Motor neuron (in vitro differentiated cells): ENCODE data around the gene IGF2BP1. TPM values are rescaled to one million over a fixed set of nuclear protein-coding genes. Genes with fewer than 3 reads are reported as not detected.

Source experiments
- ATAC-seq, 8 experiments: fragments of 200-7000 bp; cut with Tn5 transposase; replicated peaks in 6 of 8; 2 replicates each; pipeline ENCODE4 v1.8.0; 2021; ENCODE audit warnings: mild to moderate bottlenecking in 8 of 8, moderate library complexity in 8 of 8
- H3K27ac ChIP-seq, 2 donors: fragments of 250-450 bp; sonication (Bioruptor Pico); 2 replicates each; pipeline ENCODE4 v1.9.0; 2021; ENCODE audit warnings: antibody characterized with exemption in 2 of 2, mild to moderate bottlenecking in 2 of 2, moderate library complexity in 1 of 2
- H3K4me1 ChIP-seq, 2 donors: fragments of 250-450 bp; sonication (Bioruptor Pico); replicated peaks in 1 of 2; 2 replicates each; pipeline ENCODE4 v1.6.1; 2021; ENCODE audit warnings: antibody characterized with exemption in 2 of 2, mild to moderate bottlenecking in 2 of 2, moderate library complexity in 1 of 2
- H3K4me3 ChIP-seq, 5 donors: fragments of 250-450 bp; sonication (Bioruptor Pico); 2 replicates each; pipeline ENCODE4 v1.9.0; 2021; ENCODE audit warnings: antibody characterized with exemption in 5 of 5, mild to moderate bottlenecking in 5 of 5, moderate library complexity in 4 of 5
- WGBS, 10 experiments: fragments of 450-650 bp; shearing (Covaris generic); methylation state at CpG; one replicate each; pipeline ENCODE4 v1.0.0; 2022; 5-methylcytosine and 5-hydroxymethylcytosine counted together
- in situ Hi-C, 9 experiments: fragments of 400-800 bp; cut with MboI; loops; one replicate each; pipeline ENCODE4 v1.15.0; 2021; ENCODE audit warnings: low sequenced_read_pairs in 9 of 9, low pct_unique_long_range_greater_than_20kb in 2 of 9; ENCODE audit not compliant: unreplicated experiment in 9 of 9
- total RNA-seq, 8 experiments: library from RNA; unstranded; fragments of 300-600 nt; gene quantifications; 2 replicates each; pipeline versions ENCODE4 v1.2.3 to v1.2.4, GENCODE V29; 2022

Gene IGF2BP1
- total RNA-seq, 8 experiments from 2014 or later: 4.0 to 107 (median 18.1) TPM

GRCh38 chr17:49051269-49051668 is 54.1 kb downstream of the IGF2BP1 start:
- H3K4me1 ChIP-seq: peaks cover 0 to 3% of the 10 kb centered on the region in 2 donors
- no peak for ATAC-seq
- no peak overlapping the region for H3K27ac ChIP-seq
- no peak overlapping the region for H3K4me3 ChIP-seq
- WGBS, 10 experiments: 71 to 100% (median 100%) methylated on average over 1 of the region's 1 CpG; no CpG with 5 or more reads in 7 of the 10 experiments
- in situ Hi-C loops: no loop called here

- no peak for ATAC-seq
- Histone ChIP-seq H3K27ac (no peak overlapping the region), H3K4me3 (no peak overlapping the region), H3K4me1 (peaks cover 0 to 3% of the 10 kb centered on the region in 2 donors)
- 83 to 100% (median 89%) methylated on average over 1 to 3 of the region's 6 CpGs; no CpG with 5 or more reads in 7 of the 10 experiments for WGBS, 10 experiments
- in situ Hi-C loops: no loop called here
These were observed 56.1 kb downstream of the IGF2BP1 start for GRCh38 chr17:49053171-49053829.

- no peak for ATAC-seq
- Histone ChIP-seq H3K4me3 (no peak overlapping the region), H3K27ac (no peak overlapping the region), H3K4me1 (peaks cover 0 to 3% of the 10 kb centered on the region in 2 donors)
- in situ Hi-C loops: no loop called here
- WGBS, 10 experiments: 70 to 100% (median 100%) methylated on average over 1 to 6 of the region's 6 CpGs; no CpG with 5 or more reads in 4 of the 10 experiments
These were observed 57.3 kb downstream of the IGF2BP1 start for GRCh38 chr17:49054342-49055092.

GRCh38 chr17:49055181-49055927 is 58.2 kb downstream of the IGF2BP1 start:
- in situ Hi-C loops: no loop called here
- ATAC-seq: no peak

GRCh38 chr17:49061524-49061943 is 64.3 kb downstream of the IGF2BP1 start:
- 25 to 84% (median 53%) methylated on average over 1 to 7 of the region's 7 CpGs; no CpG with 5 or more reads in 2 of the 10 experiments for WGBS, 10 experiments
- Histone ChIP-seq H3K4me3 (no peak overlapping the region), H3K27ac (no peak overlapping the region), H3K4me1 (no peaks in the 10 kb centered on the region)
- peak in 4 of 8 experiments; percentile 22 to 95 (median 69) for ATAC-seq
- in situ Hi-C loops: no loop called here

More at GRCh38 chr17:49055181-49055927, 58.2 kb downstream of the IGF2BP1 start:
- peaks cover 0 to 3% of the 10 kb centered on the region in 2 donors for H3K4me1 ChIP-seq
- H3K4me3 ChIP-seq: no peak overlapping the region
- 7 to 100% (median 68%) methylated on average over 1 to 7 of the region's 7 CpGs for WGBS, 10 experiments
- H3K27ac ChIP-seq: no peak overlapping the region

- no peaks in the 10 kb centered on the region for H3K4me1 ChIP-seq
- in situ Hi-C loops: no loop called here
- WGBS, 10 experiments: 0 to 40% (median 16%) methylated on average over 1 to 2 of the region's 2 CpGs; no CpG with 5 or more reads in 1 of the 10 experiments
- peak in 1 of 8 experiments; percentile 25 for ATAC-seq
- no peak overlapping the region for H3K27ac ChIP-seq
- no peak overlapping the region for H3K4me3 ChIP-seq
These were observed 66.5 kb downstream of the IGF2BP1 start for GRCh38 chr17:49063652-49064051.

GRCh38 chr17:49067163-49067562 is 70.0 kb downstream of the IGF2BP1 start:
- Histone ChIP-seq H3K27ac (no peak overlapping the region), H3K4me3 (no peak overlapping the region), H3K4me1 (no peaks in the 10 kb centered on the region)
- in situ Hi-C loops: no loop called here
- 19 to 79% (median 63%) methylated on average over 1 to 8 of the region's 8 CpGs; no CpG with 5 or more reads in 5 of the 10 experiments for WGBS, 10 experiments
- ATAC-seq: no peak

- ATAC-seq: no peak
- no peaks in the 10 kb centered on the region for H3K4me1 ChIP-seq
- 42 to 86% (median 77%) methylated on average over 1 to 2 of the region's 2 CpGs; no CpG with 5 or more reads in 6 of the 10 experiments for WGBS, 10 experiments
- in situ Hi-C loops: no loop called here
- H3K4me3 ChIP-seq: no peak overlapping the region
- no peak overlapping the region for H3K27ac ChIP-seq
These were observed 72.5 kb downstream of the IGF2BP1 start for GRCh38 chr17:49069585-49070273.

- in situ Hi-C loops: no loop called here
- H3K4me1 ChIP-seq: no peaks in the 10 kb centered on the region
- no peak overlapping the region for H3K4me3 ChIP-seq
- ATAC-seq: no peak
- 29 to 100% (median 60%) methylated on average over 1 of the region's 1 CpG; no CpG with 5 or more reads in 3 of the 10 experiments for WGBS, 10 experiments
- H3K27ac ChIP-seq: no peak overlapping the region
These were observed 73.9 kb downstream of the IGF2BP1 start for GRCh38 chr17:49071106-49071505.

GRCh38 chr17:49074851-49075540 is 77.8 kb downstream of the IGF2BP1 start:
- Histone ChIP-seq H3K27ac (no peak overlapping the region), H3K4me3 (no peak overlapping the region), H3K4me1 (no peaks in the 10 kb centered on the region)
- in situ Hi-C loops: no loop called here
- ATAC-seq: no peak
- 0 to 100% (median 80%) methylated on average over 1 to 3 of the region's 3 CpGs for WGBS, 10 experiments

GRCh38 chr17:49076573-49077384 is 79.6 kb downstream of the IGF2BP1 start:
- in situ Hi-C loops: no loop called here
- 25 to 87% (median 68%) methylated on average over 2 to 7 of the region's 7 CpGs; no CpG with 5 or more reads in 3 of the 10 experiments for WGBS, 10 experiments
- peak in 3 of 8 experiments; percentile 73 to 74 (median 74) for ATAC-seq

More at GRCh38 chr17:49076573-49077384, 79.6 kb downstream of the IGF2BP1 start:
- H3K4me3 ChIP-seq: no peak overlapping the region
- H3K27ac ChIP-seq: no peak overlapping the region
- H3K4me1 ChIP-seq: no peaks in the 10 kb centered on the region
